ENCODE data around the gene RAB37.

- no peak for TF ChIP-seq FOXM1 (IDR thresholded peaks at IDR 0.05; ENCODE audit: low read depth)
- TF ChIP-seq GATA2 (CRISPR knock-in tag; IDR thresholded peaks at IDR 0.05), result no peak
- TF ChIP-seq GABPA (IDR thresholded peaks at IDR 0.05; ENCODE audit: low read depth), result no peak
- TF ChIP-seq NRF1 (IDR thresholded peaks at IDR 0.05; ENCODE audit: low read depth, low read length), result no peak
Observed at GRCh38 chr17:74796866-74797265, 59.8 kb downstream of the RAB37 start.

All from SK-N-SH (cell line).